GM19240 (cell line): ENCODE measurements around the gene CSF1R.

ENCODE experiments used
- DNase-seq: peaks from one replicate; pipeline ENCODE4 v3.0.0; 2011; ENCODE audit warnings: low spot score; ENCODE audit not compliant: insufficient read length

CSF1R gene

DNA sequence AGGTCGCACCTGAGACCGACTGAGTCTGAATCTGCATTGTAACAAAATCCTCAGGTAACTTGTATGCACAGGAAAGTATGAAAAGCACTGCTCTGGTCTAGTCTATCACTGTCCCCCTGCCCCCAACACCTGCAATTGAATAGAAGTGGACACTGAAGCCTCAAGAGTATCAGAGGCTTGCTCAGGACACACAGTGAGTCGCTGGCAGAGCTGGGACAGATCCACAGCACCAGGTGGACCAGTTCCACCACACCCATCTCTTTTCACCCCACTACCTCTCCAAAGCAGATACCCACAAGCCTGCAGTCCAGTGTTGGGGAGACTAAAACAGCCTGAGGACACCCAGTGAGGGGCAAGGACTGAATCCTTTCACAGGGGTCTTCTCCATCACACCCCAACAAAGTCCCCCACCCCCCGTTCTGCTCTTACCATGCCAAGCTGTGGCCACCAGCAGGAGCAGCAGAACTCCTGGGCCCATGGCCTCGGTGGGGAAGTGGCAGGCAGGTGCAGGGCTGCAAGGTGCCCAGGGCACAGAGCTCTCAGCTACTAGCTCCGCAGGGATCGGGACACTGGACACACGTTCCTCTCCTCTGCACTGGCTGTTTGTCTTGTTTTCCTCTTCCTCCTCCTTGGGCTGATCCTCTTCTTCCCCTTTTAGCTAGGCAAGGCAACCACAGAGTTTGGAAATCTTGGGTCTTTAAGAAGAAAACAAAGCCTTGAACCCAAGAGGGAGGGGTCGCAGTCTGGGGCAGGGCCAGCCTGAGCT lies at the start of gene CSF1R:
Gene CSF1R, minus strand, starts transcription at position 605 of the 766 bp plus-strand sequence. Its CDS starts 127 bp downstream, at position 478.
- no peak for DNase-seq

DNA sequence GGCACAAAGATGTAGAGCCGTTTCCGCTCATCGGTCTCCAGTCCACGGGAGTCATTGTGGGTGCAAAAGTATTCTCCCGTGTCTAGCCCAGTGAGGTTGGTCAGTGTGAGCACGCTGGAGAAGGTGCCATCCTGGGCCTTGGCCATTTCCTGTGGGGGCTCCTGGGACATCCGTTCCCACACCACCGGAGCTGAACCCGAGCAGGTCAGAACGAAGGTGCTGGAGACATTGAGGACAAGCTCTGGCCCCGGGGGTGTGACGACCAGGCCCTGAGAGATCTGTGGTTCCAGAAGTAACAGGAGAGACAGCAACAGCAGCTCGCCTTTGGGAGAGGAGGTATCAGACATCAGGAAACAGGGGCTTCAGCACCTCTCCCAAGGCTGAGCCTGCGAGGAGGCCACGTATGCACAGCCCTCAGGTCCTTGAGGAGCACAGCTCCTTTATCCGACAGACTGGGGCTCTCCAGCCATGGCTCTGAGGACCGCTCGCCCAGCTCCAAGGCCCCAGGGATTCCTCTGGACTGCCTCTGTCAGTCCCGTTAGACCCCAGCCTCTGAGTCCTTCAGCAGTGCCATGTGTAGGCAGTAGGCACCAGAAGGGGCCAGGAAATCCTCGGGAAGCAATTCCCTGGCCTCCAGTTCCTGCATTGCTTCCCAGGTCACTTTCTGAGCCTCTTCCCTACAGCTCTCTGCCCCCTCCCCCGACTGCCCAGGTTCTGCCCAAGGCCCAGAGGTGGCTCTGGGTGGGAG lies 49.4 kb upstream of the CSF1R start:
- no peak for DNase-seq

DNA sequence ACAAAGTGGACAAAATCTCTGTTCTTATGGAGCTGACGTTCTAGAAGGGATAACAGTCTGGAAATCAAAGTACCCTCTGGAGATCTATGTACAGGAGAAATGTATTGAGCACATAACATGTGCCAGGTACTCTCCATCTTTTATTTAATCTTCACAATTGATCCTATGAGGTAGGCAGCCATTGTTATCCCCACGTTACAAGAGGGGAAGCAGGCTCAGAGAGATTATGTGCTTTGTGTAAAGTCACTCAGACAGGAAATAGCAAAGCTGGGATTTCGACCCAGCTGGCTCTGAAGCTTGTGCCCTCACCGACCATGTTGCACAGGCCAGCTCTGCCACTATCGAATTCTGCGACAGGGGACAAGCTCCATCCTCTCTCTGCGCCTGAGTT lies 47.8 kb upstream of the CSF1R start:
- no peak for DNase-seq

DNA sequence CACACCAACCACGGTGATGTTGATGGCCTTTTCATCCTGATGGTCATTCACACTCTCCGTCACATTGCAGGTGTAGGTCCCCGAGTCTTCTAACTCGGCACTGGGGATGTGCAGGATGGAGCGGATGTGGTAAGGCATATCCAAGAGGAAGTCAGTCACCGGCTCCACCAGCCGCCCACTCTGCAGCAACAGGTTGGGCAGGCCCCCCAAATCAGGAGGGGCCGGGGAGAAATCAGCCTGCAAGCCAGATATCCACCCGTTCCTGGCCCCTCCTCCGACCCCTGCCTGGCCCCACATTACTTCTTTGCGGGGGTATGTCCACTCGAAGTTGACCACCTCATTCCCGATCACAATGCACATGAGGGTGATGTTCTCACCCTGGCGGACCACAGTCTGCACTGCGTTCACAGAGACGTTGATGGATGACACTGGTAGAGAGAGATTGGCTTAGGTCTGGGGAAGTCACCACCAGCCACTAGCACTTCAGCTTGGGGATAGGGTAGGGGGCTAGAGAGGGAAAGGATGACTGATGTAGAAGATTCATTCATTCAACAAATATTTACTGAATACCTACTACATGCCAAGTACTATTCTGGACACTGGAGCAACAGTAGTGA lies 47.3 kb upstream of the CSF1R start:
- no peak for DNase-seq

DNA sequence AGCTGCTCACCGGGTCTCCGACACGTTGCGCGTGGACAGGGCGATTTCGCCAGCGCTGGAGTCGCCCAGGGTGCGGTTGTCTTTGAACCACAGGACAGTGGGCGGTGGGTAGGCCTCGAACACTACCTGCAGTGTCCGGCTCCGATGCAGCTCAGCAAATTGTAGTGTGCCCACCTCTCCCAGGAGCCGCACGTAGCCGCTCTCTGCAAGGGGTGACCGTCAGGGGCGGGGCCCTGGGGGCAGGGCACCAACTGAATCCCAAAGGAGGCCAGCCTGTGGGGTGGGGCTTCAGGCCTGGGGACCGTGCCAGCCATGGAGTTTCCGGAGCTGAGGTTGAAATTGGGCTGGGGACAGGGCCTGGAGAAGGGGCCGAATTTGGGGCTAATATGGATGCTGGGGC lies 46.4 kb upstream of the CSF1R start:
- DNase-seq, result no peak

DNA sequence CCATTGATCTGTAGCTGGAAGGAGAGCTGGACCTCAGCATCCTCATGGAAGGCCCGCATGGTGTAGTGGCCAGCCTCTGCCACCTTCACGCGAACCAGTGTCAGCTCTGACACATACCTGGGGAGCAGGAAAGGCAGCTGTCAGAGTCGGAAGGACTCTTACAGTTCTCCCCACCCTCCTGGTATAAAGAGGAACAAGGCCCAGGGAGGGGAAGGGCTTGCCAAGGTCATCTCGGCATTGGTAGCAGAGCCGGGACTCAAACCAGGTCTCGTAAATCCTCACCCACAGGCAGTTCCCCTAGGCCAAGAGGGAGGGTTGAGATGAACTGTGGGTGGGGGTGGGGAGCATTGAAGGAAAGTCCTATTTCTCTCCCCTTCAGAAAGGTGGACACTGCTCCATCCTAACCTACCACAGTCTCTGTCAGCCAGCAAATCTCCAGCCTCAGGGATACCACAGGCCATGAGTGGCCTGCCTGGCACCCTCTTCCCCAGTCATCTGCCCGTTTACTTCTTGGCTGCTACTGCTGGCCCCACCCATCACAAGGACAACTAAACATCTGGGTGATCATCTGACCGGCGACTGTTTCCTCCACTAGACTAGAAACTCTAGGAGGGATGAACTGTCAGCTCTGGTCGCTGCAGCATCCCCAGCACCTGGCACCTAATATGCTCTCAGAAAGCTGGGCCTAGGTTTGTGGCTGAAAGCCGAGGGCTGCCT lies 45.8 kb upstream of the CSF1R start:
- DNase-seq, result no peak

DNA sequence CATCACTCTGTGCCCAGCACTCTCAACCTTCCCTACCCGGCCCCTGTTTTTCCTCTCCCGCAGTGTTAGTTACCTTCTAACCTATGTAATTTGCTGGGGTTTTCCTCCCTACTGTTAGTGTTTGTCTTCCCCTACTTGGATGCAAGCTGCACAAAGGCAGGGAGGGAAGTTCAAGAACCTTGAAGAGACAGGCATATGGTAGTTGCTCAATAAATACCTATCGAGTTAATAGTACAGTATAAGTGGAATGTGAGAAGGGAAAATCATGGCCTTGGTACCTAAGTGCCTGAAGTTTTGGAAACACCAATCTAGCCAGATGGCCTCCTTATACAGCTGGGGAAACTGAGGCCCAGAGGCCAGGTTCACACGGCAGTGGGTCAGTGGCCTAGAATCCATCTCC lies 45.1 kb upstream of the CSF1R start:
- no peak for DNase-seq

DNA sequence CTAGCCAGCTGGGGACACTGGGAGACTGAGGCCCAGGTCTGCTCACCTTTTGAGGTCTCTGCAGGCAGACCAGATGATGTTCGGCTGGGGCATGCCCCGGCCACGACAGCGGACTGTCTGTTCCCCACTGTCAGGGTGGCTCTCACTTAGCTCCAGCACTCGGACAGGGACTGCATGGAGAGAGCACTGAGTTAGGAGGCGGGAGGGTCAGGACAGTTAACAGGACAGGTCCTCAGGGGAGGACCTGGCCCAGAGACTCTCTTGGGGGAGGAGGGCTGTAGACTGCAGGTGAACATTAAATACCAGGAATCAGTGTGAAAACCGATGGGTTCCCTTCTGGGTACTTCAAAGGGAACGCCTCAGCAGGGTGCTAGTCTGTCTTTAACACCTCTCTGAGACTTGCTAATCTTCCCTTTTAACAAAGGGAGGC lies 44.2 kb upstream of the CSF1R start:
- no peak for DNase-seq

DNA sequence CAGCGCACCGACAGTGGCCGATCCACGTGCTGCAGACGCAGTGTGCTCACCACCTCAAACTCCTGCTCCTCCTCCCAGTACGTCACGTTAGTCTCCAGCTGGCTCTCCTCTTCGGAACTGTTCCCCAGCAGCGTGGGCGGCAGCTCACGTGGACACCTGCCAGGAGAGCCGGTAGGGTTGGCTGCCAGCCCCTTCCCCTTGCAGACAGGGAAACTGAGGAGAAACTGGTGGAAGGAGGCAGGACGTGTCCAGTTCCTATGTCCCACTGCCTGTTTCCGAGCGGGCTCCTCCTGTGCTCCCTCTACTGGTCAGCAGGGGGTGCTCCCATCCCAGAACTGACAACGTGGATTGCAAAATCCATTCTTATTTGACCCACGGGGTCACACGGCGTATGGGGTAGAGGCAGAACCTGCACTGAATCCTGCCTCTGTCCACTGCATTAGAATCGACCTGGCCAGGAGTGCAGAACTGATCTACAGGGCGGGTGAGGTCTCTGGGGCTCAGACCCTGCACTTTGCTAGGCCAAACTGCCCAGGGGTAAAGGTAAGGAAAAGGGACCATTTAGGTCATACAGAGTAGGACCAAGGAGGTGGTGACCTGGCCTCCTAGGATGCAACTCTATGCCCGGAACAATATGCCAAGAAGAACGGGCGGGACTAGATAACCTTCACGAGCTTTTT lies 43.6 kb upstream of the CSF1R start:
- DNase-seq, result peak; percentile 79

DNA sequence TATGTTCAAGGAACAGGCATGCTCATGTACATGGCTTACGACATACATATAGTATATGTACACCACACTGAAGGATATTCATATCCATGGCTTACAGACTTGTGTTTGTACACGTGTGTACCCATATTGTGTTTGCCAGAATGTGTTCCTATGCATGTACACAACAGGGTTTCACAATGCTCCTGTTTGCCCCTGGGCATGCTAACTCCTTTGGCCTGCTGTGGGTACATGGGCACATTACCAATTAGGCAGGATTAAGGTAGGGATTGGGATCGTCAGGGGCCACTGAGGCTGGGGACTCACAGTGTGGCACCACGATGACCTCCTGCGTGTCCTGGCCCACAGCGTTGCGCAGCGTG lies 43.1 kb upstream of the CSF1R start:
- DNase-seq, result no peak

DNA sequence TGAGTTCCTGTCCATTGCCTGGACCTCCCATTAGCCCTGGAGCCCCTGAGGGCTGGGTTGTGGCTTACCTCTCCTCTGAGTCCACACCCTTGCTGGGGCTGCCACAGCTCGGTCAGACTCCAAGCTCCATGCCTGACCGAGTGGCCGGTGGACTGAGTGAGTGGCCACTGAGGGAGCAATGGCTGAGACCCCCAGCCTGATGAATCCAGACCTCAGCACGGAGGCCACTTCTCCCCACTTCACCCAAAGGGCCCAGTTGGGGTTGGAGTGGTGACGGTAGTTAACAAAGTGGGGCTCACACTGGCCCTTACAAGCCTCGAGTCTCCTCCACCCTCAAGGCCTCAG lies 40.5 kb upstream of the CSF1R start:
- no peak for DNase-seq

DNA sequence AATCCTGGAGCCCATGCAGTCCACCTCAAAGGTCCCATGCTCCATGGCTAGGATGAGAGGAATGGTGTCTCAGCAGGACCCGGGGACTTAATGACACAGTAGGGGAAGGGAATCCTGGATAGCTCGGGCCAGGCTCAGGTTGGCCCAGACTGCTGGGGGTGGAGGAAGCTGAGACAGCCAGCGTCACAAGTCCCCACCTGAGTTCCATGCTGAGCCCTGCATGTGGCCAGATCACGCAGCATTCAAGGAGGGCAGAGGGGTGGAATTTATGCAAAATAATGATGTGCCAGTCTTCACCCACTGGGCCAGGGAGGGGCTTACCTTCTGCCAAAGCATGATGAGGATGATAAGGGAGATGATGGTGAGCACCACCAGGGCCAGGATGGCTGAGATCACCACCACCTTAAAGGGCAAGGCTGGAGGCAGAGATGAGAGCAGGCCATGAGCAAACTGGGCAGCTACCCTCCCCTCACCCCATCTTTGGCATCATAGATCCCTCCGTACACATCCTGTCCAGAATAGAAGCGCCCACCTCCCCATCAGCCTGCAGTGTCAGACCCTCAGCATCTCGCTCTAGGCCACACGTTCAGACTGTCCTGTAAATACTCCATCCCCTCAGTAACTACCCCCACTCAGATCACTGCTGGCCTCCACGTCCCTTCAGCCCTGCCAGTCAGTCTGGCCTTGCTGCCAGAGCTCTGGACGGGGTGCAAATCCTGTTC lies 40.0 kb upstream of the CSF1R start:
- no peak for DNase-seq

DNA sequence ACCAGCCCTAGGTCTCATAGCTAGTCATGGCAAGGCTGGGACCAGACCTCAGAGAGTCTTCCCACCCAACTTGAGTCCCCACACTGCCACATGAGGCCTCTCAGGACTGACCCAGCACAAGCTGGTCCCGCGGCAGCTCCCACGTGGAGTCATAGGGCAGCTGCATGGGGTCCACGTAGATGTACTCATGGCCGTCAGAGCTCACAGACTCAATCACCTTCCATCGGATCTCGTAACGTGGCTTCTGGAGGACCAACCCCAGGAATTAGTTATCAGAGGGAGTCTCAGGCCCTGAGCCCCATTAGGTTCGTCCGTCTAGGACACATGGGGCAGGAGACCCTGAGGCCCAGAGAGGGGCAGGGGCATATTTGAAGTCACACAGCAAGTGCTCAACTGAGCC lies 39.0 kb upstream of the CSF1R start:
- DNase-seq, result no peak

DNA sequence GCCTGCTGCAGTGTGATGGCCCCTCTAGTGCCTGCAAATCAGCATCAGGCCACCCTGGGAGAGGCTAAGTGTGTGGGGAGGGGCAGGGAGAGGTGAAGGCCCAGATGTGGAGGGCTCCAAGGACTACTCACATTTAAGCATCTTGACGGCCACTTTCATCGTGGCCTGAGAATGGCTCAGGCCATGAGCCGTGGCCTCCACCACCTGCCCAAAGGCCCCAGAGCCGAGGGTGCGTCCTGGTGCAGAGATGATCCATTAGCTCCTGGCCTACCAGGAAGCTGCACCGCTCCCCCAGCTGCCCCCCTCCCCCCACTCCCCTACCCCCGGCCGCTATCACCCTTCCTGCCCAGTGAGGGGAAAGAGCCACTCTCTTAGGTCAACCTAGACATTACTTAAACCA lies 38.2 kb upstream of the CSF1R start:
- no peak for DNase-seq

DNA sequence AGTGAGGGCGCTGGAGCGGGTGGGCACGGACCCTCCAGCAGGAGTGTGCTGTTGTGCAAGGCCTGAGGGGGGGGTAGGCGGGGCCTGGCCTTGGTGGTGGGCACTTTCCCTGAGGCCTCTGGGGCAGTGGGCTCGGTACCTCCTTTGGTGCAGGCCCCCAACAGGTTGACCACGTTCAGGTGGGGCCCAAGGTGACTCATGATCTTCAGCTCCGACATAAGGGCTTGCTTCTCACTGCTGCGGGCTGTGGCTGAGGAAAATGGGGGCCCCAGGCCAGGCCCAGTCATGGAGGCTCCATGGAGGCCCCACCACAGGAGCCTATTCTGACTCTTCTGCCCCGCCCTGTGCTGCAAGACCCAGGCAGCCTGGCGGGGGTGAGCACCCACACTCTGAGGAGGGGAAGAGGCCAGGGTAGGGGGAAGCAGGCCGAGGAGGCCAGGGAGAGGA lies 37.8 kb upstream of the CSF1R start:
- no peak for DNase-seq

DNA sequence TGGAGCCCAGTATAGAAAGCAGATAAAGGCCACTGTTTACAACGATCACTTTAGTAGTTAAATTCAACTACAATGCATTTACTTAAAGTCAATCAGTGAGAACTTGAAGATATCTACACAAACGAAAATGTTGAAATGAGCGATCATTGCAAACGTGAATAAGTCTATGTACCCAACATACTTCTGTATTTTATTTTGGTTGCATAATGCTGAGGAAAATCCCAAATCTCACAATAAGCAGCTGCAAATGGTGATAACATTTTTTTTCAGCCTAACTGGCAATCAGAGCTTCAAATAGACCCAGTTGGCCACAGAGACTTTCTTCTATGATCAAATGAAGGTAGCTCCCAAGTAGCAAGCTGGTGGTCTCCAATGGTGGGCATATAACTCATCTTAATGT lies 37.2 kb upstream of the CSF1R start:
- no peak for DNase-seq

DNA sequence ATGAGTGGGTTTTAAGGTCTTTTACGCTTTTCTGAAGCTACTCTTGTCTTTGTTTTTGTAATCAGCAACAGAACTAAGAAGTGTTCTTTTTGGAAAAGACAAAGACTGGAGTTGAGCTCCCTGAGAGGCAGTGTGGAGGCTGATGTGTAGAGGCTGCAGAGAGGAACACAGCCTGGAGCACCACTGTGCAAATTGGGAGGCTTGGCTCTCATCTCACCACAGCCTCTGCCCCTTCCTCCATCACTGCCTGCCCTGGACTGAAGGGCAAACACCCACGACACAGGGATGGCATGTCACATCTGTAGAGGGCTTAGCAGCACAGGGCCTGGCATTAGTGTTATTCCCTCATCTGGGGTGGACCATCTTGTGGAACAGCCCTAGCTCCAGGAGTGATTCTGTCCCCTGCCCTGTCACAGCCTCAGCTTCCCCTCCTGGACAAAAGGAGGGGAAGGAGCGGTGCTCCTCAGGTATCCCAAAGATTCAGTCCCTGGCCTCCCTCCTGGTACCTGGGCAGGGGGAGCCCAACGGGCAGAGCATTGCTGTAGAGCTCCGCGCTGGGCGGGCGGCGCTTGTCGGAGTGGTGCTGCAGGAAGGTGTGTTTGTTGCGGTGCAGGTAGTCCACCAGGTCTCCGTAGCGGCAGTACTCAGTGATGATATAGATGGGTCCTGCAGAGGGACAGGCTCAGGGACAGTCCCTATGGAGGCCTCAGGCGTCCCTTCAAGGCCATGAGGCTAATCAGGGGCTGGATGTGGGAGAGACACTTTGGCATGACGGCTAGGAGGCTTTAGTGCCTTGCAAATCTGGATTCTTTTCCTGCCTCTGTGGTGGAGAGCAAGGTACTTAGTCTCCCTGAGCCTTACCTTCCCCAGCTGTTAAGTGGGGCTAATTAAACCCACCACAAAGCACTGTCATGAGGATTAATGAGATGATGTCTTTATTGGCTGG lies 36.5 kb upstream of the CSF1R start:
- DNase-seq, result no peak

DNA sequence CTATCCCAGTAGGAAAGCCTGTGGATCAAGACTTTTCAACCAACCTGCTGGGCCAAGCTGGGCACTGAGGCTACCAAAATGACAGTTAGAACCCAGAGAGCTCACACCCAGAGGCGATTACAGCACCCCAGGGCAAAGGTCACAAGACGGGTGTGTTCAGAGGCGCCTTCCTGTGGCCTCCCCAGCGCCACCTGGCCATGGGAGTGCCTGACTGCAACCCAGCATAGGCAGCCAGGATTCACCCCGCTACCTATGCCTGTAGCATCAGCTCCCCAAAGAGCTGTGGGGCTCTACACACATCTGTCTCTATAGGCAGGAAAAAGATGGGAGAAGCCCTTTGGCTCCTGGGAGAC lies 35.8 kb upstream of the CSF1R start:
- DNase-seq, result peak; percentile 64

DNA sequence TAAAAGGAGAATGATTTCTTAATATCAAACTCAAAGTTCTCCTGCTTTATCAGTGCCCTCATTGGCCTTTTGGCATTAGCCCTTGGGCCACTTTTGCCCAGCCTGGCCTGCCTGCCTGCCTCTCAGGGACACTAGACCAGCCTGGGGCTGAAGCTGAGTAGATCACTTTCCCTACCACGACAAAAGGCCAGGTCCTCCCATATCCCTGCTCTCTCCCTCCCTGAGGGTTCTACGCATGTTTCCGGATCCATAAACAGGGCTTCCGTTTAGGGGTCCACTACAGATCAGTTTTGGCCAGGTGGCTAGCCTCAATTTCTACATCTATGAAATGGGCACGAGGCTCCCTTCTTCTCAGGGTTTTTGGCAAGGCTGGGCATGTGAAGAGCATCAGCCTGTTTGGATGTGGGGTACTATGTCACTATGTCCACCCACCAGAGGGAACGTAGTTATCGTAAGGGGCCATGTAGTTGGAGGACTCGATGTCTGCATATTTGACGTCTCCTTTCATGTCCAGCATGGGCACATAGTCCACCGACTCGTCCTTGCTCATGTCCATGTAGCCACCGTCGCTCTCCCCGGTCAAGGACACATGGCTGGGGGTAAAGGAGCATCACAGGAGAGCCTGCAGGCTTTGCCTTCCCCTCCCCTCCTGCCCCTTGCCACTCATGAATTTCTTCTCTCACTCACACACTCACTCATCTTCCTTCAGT lies 35.2 kb upstream of the CSF1R start:
- DNase-seq, result no peak
